Esophagus (tissue), 2 donors: ENCODE data around the gene SAPCD2. TPM values are rescaled to one million over a fixed set of nuclear protein-coding genes. Genes with fewer than 3 reads are reported as not detected.

ENCODE experiments used
- H3K27ac ChIP-seq, 2 donors: one replicate each; pipeline ENCODE4 v1.5.1; 2013; ENCODE audit warnings: low read depth in 2 of 2, mild to moderate bottlenecking in 2 of 2, inconsistent platforms in 1 of 2, low read length in 1 of 2, moderate library complexity in 1 of 2
- H3K27me3 ChIP-seq, 2 donors: one replicate each; pipeline ENCODE4 v1.6.1; 2013; ENCODE audit warnings: low read length in 2 of 2, control low read depth in 1 of 2, mild to moderate bottlenecking in 1 of 2; ENCODE audit not compliant: insufficient read depth in 2 of 2, control insufficient read depth in 1 of 2
- H3K36me3 ChIP-seq, 2 donors: one replicate each; pipeline ENCODE4 v1.6.1; 2013; ENCODE audit warnings: low read length in 1 of 2; ENCODE audit not compliant: control insufficient read depth in 2 of 2, insufficient read depth in 2 of 2
- H3K4me1 ChIP-seq, 2 donors: one replicate each; pipeline ENCODE4 v1.6.1; 2013; ENCODE audit warnings: low read length in 1 of 2; ENCODE audit not compliant: control insufficient read depth in 2 of 2, insufficient read depth in 2 of 2
- H3K4me3 ChIP-seq, 2 donors: one replicate each; pipeline ENCODE4 v1.5.1; 2013; ENCODE audit warnings: low read length in 2 of 2, mild to moderate bottlenecking in 2 of 2, low read depth in 1 of 2, moderate library complexity in 1 of 2
- H3K9me3 ChIP-seq, 2 donors: one replicate each; pipeline ENCODE4 v1.6.1; 2013; ENCODE audit warnings: mild to moderate bottlenecking in 2 of 2, low read depth in 1 of 2, low read length in 1 of 2, moderate library complexity in 1 of 2; ENCODE audit not compliant: control insufficient read depth in 2 of 2, insufficient read depth in 1 of 2
- WGBS, 2 donors: extraction: QIAGEN DNeasy Blood & Tissue Kit; methylation state at CpG; one replicate each; pipeline ENCODE4 v1.1.7; 2013; 5-methylcytosine and 5-hydroxymethylcytosine counted together
- polyA plus RNA-seq, 2 donors: library from polyadenylated mRNA; stranded (reverse); fragments of 200-250 nt; gene quantifications; one replicate each; pipeline ENCODE4 v1.2.3, GENCODE V29; 2013
- donor health status: healthy with polysubstance abuse.
- donor health status: Bipolar disorder and iron deficiency.

Gene SAPCD2
- polyA plus RNA-seq, 2 donors: 7.5 to 9.0 TPM

DNA sequence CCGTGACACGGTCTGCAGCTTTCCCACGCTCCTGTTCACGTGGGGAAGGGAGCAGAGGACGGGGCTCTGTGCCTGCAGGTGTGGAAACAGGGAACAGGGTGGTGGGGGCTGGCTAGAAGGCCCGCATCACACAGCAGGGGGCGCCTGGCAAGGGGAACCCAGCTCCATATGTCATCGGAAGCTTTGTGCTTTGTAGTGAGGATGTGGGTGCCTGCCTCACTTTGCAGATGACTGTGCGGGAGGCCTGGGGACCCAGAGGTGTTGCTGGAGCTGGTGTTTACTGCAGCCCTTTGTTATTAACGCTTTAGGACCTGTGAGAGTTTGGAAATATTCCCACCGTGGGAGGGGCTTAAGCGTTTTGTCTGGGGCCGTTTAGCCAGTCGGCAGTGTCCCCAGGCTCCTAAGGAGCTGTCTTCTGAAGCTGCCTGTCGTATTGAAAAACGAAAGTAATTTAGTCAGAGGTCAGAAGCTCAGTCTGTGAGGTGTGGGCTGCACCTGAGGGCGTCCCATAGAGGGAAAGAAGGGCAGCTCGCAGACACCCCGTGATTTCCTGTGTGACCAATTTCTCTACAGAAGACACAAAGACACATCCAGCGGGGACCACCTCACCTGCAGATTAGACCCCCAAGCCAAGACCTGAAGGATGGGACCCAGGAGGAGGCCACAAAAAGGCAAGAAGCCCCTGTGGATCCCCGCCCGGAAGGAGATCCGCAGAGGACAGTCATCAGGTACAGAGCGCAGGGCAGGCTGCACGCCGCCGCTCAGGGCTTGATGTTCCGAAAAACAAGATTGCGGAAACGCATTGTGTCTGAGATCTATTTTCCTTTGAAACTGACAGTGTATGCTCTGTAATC lies 25.5 kb upstream of the SAPCD2 start:
- no peaks in the 10 kb centered on the region for H3K4me1 ChIP-seq
- WGBS, 2 donors: 68 to 73% methylated on average over 30 of the region's 30 CpGs
- H3K36me3 ChIP-seq: peaks cover 0 to 39% of the 10 kb centered on the region in 2 donors
- H3K9me3 ChIP-seq: no peaks in the 10 kb centered on the region
- no peaks in the 10 kb centered on the region for H3K27me3 ChIP-seq
- peak overlapping the region in 1 of 2 donors; percentile 53 for H3K27ac ChIP-seq
- no peak overlapping the region for H3K4me3 ChIP-seq

GRCh38 chr9:137089232-137089947 lies 19.0 kb upstream of the SAPCD2 start:
- H3K27ac ChIP-seq: peak overlapping the region; percentile 52 to 74
- H3K27me3 ChIP-seq: no peaks in the 10 kb centered on the region
- H3K4me3 ChIP-seq: no peak overlapping the region
- 61 to 64% methylated on average over 11 of the region's 11 CpGs for WGBS, 2 donors
- H3K9me3 ChIP-seq: no peaks in the 10 kb centered on the region
- peaks cover 0 to 11% of the 10 kb centered on the region in 2 donors for H3K36me3 ChIP-seq
- peaks cover 0 to 22% of the 10 kb centered on the region in 2 donors for H3K4me1 ChIP-seq

DNA sequence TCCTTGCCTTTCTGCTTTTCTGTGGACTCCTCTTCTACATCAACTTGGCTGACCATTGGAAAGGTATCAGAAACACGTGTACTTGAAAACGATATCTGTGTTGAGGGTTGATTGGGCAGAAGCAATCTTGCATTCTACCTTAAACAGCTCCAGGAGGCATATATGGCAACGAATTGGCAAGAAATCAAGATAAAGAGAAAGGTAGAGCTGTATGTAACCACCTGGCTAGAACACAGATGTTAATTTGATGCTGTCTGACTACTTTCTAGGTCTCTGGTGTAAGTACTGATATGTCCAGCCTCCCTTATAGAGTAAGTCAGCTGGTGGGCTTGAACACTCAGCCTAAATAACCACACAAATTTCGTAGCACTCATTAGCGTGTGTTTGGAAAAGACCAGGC lies 17.8 kb upstream of the SAPCD2 start:
- Histone ChIP-seq H3K27me3 (no peaks in the 10 kb centered on the region), H3K36me3 (peaks cover 0 to 11% of the 10 kb centered on the region in 2 donors), H3K9me3 (no peaks in the 10 kb centered on the region), H3K27ac (no peak overlapping the region), H3K4me1 (peaks cover 0 to 25% of the 10 kb centered on the region in 2 donors), H3K4me3 (no peak overlapping the region)
- 69 to 77% methylated on average over 5 of the region's 5 CpGs for WGBS, 2 donors

GRCh38 chr9:137087409-137087925 lies 17.1 kb upstream of the SAPCD2 start:
- Histone ChIP-seq H3K27ac (peak overlapping the region; percentile 85 to 97), H3K36me3 (peaks cover 0 to 11% of the 10 kb centered on the region in 2 donors), H3K4me3 (peak overlapping the region; percentile 71 to 78), H3K27me3 (no peaks in the 10 kb centered on the region), H3K9me3 (no peaks in the 10 kb centered on the region), H3K4me1 (peaks cover 0 to 28% of the 10 kb centered on the region in 2 donors)
- WGBS, 2 donors: 9 to 11% methylated on average over 19 to 22 of the region's 22 CpGs

DNA sequence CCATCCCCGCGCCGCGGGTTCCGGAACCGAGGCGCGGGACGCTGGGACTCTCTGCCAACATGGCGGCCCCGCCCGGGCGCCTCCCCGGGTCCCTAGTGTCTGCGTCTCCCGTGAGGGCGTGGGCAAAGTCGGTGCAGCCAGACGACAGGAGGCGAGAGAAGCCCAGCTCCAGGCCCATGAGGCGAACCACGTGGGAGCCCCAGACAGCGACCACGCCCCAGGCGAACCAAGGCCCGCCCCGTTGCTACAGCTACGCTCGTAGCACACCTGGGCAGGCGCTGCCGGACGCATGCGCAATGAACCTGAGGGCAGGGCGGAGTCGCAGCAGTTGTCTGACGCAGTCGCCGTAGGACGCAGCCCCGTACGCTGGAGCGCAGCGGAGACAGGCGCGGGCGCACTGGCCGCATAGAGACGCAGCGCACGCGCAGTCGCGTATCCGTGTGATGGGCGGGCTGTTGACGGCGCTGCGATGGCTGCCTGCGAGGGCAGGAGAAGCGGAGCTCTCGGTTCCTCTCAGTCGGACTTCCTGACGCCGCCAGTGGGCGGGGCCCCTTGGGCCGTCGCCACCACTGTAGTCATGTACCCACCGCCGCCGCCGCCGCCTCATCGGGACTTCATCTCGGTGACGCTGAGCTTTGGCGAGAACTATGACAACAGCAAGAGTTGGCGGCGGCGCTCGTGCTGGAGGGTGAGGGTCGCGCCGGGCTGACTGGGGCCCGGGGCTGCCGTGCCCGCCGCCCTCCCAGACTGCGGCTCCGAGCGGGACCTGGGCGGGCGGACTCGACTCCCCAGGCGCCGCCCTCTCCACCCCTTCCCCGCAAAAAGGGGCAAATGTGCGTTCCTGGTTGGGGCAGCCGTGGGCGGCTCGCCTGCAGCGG lies 16.4 kb upstream of the SAPCD2 start, which contains the start of gene MAN1B1:
Gene MAN1B1 (plus strand): TSS at position 455 of the 878 bp plus-strand sequence. CDS start 15 bp downstream, at position 470.
- 0 to 1% methylated on average over 94 to 101 of the region's 101 CpGs for WGBS, 2 donors
- peaks cover 0 to 11% of the 10 kb centered on the region in 2 donors for H3K36me3 ChIP-seq
- H3K27me3 ChIP-seq: no peaks in the 10 kb centered on the region
- peak within 1 kb of the TSS; percentile 71 to 78 for H3K4me3 ChIP-seq
- H3K27ac ChIP-seq: peak within 1 kb of the TSS; percentile 97 to 98
- peaks cover 0 to 28% of the 10 kb centered on the region in 2 donors for H3K4me1 ChIP-seq
- no peaks in the 10 kb centered on the region for H3K9me3 ChIP-seq

- Histone ChIP-seq H3K36me3 (peaks cover 0 to 8% of the 10 kb centered on the region in 2 donors), H3K9me3 (no peaks in the 10 kb centered on the region), H3K27me3 (no peaks in the 10 kb centered on the region), H3K27ac (peak overlapping the region; percentile 97 to 98), H3K4me1 (peaks cover 0 to 28% of the 10 kb centered on the region in 2 donors), H3K4me3 (peak overlapping the region; percentile 65 to 66)
- WGBS, 2 donors: 1% methylated on average over 49 to 58 of the region's 58 CpGs
Measured at GRCh38 chr9:137085920-137086530, 15.7 kb upstream of the SAPCD2 start.

GRCh38 chr9:137084526-137084925 lies 14.2 kb upstream of the SAPCD2 start:
- Histone ChIP-seq H3K27me3 (no peaks in the 10 kb centered on the region), H3K27ac (peak overlapping the region; percentile 56 to 57), H3K4me1 (peaks cover 0 to 21% of the 10 kb centered on the region in 2 donors), H3K4me3 (no peak overlapping the region), H3K36me3 (peaks cover 0 to 14% of the 10 kb centered on the region in 2 donors), H3K9me3 (no peaks in the 10 kb centered on the region)
- WGBS, 2 donors: 50 to 67% methylated on average over 9 of the region's 9 CpGs

GRCh38 chr9:137083394-137084004 lies 13.1 kb upstream of the SAPCD2 start:
- H3K27me3 ChIP-seq: no peaks in the 10 kb centered on the region

More at GRCh38 chr9:137083394-137084004, 13.1 kb upstream of the SAPCD2 start:
- Histone ChIP-seq H3K4me1 (peaks cover 3 to 20% of the 10 kb centered on the region in 2 donors), H3K36me3 (peaks cover 0 to 15% of the 10 kb centered on the region in 2 donors), H3K27ac (peak overlapping the region; percentile 73 to 90), H3K9me3 (no peaks in the 10 kb centered on the region), H3K4me3 (no peak overlapping the region)
- WGBS, 2 donors: 35 to 51% methylated on average over 12 of the region's 12 CpGs
